PC-3 (cell line): ENCODE data around the gene PRSS27.

Experiments used
- CTCF ChIP-seq: fragments of 300-600 bp; sonication (generic); conservative IDR thresholded peaks from 2 replicates; pipeline ENCODE4 v1.5.1; 2017; ENCODE audit warnings: antibody characterized with exemption, low read depth, mild to moderate bottlenecking, low read length
- EZH2 ChIP-seq: fragments of 300-600 bp; sonication (generic); IDR thresholded peaks from one replicate; pipeline ENCODE4 v1.6.1; 2017; ENCODE audit warnings: antibody characterized with exemption, mild to moderate bottlenecking, low read length; ENCODE audit not compliant: unreplicated experiment
- EZH2phosphoT487 ChIP-seq: fragments of 300-600 bp; sonication (generic); IDR thresholded peaks from 2 replicates; pipeline ENCODE4 v1.6.1; 2018; ENCODE audit warnings: mild to moderate bottlenecking, antibody characterized with exemption, low read length, borderline replicate concordance

GRCh38 chr16:2689968-2690801 lies 29.8 kb downstream of the PRSS27 start:
- TF ChIP-seq CTCF: no peak
- no peak for TF ChIP-seq EZH2
- no peak for TF ChIP-seq EZH2phosphoT487
